ENCODE measurements around the gene SLFN5.
A peak's percentile ranks its signal among the peaks of the same experiment; 100 is the strongest.

Gene SLFN5

DNA sequence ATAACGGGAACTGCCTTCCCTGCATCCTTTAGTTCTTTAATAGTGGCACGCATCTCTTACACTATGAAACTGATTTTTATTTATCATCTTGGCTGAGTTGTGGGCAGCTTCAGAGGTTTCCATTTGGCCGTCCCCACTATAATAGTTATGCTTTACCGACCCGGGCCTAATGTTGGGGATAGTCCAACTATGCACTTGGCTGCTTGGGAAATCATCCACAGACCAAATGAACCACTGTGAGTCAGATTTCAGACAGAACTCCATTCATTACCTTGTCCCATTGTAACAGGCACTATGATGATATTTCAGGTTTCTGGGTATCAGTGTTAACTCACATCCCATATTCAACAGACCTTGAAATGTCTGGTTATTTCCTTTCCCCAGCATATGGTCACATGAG, 6.1 kb upstream of the SLFN5 start:
- TF ChIP-seq, protein P1, sequence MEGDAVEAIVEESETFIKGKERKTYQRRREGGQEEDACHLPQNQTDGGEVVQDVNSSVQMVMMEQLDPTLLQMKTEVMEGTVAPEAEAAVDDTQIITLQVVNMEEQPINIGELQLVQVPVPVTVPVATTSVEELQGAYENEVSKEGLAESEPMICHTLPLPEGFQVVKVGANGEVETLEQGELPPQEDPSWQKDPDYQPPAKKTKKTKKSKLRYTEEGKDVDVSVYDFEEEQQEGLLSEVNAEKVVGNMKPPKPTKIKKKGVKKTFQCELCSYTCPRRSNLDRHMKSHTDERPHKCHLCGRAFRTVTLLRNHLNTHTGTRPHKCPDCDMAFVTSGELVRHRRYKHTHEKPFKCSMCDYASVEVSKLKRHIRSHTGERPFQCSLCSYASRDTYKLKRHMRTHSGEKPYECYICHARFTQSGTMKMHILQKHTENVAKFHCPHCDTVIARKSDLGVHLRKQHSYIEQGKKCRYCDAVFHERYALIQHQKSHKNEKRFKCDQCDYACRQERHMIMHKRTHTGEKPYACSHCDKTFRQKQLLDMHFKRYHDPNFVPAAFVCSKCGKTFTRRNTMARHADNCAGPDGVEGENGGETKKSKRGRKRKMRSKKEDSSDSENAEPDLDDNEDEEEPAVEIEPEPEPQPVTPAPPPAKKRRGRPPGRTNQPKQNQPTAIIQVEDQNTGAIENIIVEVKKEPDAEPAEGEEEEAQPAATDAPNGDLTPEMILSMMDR (IDR thresholded peaks at IDR 0.05), result no peak
- no peaks in the 10 kb centered on the region for H3K36me3 ChIP-seq
- peaks cover 2 to 3% of the 10 kb centered on the region in 2 experiments for H3K4me1 ChIP-seq (ENCODE audit: control insufficient read depth in 1 of 2, insufficient read depth in 1 of 2, low read depth in 1 of 2, low read length in 1 of 2)
- no peaks in the 10 kb centered on the region for H3K9me3 ChIP-seq
- no peak overlapping the region for H3K4me3 ChIP-seq (ENCODE audit: low read depth in 1 of 2, low read length in 1 of 2)
- peaks cover 84% of the 10 kb centered on the region for H3K27me3 ChIP-seq
- no peak overlapping the region for H3K27ac ChIP-seq

DNA sequence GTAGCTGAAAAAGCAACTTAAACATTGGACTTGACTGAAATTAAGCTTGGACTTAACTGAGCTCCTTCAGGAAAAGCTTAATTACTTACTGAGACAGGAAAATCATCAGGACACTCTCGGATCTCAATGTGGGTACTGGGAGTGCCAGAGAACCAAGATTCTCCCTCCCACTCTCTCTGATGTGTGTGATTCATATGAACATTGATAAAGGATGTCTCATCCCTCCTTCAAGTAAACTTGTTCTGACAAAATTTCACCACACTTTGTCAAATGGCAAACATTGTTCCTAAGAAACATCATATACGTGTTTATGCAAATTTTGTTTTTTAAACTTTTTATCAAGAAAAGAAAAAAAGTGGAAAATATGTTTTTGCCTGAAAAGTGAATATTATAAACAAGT, 4.1 kb upstream of the SLFN5 start:
- Histone ChIP-seq H3K27ac (no peak overlapping the region), H3K4me3 (ENCODE audit: low read depth in 1 of 2, low read length in 1 of 2) (no peak overlapping the region)

DNA sequence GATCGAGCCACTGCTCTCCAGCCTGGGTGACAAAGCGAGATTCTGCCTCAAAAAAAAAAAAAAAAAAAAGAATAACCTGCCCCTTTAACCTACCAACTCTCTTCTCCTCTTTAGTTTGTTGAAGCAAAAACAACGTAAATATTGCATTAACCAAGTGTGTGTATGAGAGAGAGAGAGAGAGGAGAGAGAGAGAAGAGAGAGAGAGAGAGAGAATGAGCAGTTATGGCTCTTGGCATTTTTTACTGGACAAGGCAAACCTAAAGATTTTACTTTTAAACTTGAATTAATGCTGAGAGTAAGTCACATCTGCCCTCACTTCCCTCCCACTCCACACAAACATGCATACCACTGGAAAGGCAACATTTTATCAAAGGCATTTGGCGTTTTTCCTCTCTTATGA, 3.0 kb upstream of the SLFN5 start:
- Histone ChIP-seq H3K27ac (no peak overlapping the region), H3K9me3 (no peaks in the 10 kb centered on the region), H3K4me1 (ENCODE audit: control insufficient read depth in 1 of 2, insufficient read depth in 1 of 2, low read depth in 1 of 2, low read length in 1 of 2) (peaks cover 17 to 25% of the 10 kb centered on the region in 2 experiments), H3K4me3 (ENCODE audit: low read depth in 1 of 2, low read length in 1 of 2) (no peak overlapping the region), H3K36me3 (no peaks in the 10 kb centered on the region), H3K27me3 (peaks cover 76% of the 10 kb centered on the region)
- TF ChIP-seq, protein P1 (IDR thresholded peaks at IDR 0.05), result no peak

More for the DNA sequence above, 4.1 kb upstream of the SLFN5 start:
- TF ChIP-seq, protein P1 (IDR thresholded peaks at IDR 0.05), result no peak
- Histone ChIP-seq H3K9me3 (no peaks in the 10 kb centered on the region), H3K4me1 (ENCODE audit: control insufficient read depth in 1 of 2, insufficient read depth in 1 of 2, low read depth in 1 of 2, low read length in 1 of 2) (peaks cover 14 to 15% of the 10 kb centered on the region in 2 experiments), H3K36me3 (no peaks in the 10 kb centered on the region), H3K27me3 (peaks cover 72% of the 10 kb centered on the region)

DNA sequence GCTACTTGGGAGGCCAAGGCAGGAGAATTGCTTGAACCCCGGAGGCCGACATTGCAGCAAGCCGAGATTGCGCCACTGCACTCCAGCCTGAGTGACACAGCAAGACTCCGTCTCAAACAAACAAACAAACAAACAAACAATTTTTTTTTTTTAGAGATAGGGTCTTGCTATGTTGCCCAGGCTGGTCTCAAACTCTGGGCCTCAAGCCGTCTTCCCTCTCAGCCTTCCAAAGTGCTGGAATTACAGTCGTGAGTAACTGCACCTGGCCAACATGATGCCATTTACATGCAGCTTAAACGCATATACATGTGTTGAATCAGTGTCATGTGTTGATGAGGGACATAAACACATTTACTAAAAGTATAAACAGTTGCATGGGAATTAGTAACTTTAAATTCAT, 2.0 kb upstream of the SLFN5 start:
- TF ChIP-seq, protein P1 (IDR thresholded peaks at IDR 0.05), result no peak
- no peaks in the 10 kb centered on the region for H3K9me3 ChIP-seq
- no peak overlapping the region for H3K4me3 ChIP-seq (ENCODE audit: low read depth in 1 of 2, low read length in 1 of 2)
- H3K36me3 ChIP-seq, result no peaks in the 10 kb centered on the region
- H3K27me3 ChIP-seq, result peaks cover 79% of the 10 kb centered on the region
- H3K27ac ChIP-seq, result no peak overlapping the region
- peaks cover 17 to 27% of the 10 kb centered on the region in 2 experiments for H3K4me1 ChIP-seq (ENCODE audit: control insufficient read depth in 1 of 2, insufficient read depth in 1 of 2, low read depth in 1 of 2, low read length in 1 of 2)

DNA sequence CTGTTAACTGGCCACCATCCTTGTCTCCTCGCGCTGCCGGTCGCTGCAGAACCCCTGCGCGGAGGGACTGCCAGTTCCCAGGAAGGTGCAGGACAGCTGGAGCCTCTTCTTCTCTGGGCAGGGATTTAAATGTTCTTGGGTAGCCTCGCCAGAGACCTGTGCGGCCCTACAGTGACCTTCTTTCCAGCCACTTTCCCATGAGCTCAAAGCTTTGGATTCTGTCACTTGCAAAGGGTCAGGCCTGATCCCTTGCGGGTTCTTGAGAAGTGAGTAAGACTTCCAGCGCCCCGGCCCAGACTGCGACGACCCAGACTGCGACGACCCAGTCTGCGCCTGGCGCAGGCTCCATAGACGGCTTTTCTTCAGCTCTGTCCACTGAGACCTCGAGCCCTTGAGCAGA, 1.4 kb upstream of the SLFN5 start:
- H3K9me3 ChIP-seq, result no peaks in the 10 kb centered on the region
- H3K4me3 ChIP-seq (ENCODE audit: low read depth in 1 of 2, low read length in 1 of 2), result peak overlapping the region in 1 of 2 experiments; percentile 82
- no peaks in the 10 kb centered on the region for H3K36me3 ChIP-seq
- H3K27ac ChIP-seq, result peak overlapping the region; percentile 82
- peaks cover 79% of the 10 kb centered on the region for H3K27me3 ChIP-seq
- TF ChIP-seq, protein P1 (IDR thresholded peaks at IDR 0.05), result no peak
- H3K4me1 ChIP-seq (ENCODE audit: control insufficient read depth in 1 of 2, insufficient read depth in 1 of 2, low read depth in 1 of 2, low read length in 1 of 2), result peaks cover 17 to 27% of the 10 kb centered on the region in 2 experiments

Measured in neutrophil (primary cell).